Keratinocyte (primary cell): Measurements from ENCODE around the gene IFFO2. TPM values are rescaled to one million over a fixed set of nuclear protein-coding genes. Genes with fewer than 3 reads are reported as not detected.

Experiments
- DNase-seq: peaks from one replicate; pipeline ENCODE4 v3.0.0-alpha.2; 2011; ENCODE audit warnings: low read depth, missing footprints, low spot score
- FAIRE-seq: peaks from 2 replicates; lab custom pipeline; 2011; peaks lifted over from hg19 to GRCh38; lab: Jason Lieb, UNC
- H2AFZ ChIP-seq: 2 replicates; pipeline ENCODE4 v1.6.0; 2012; ENCODE audit warnings: low read length, control low read depth, inconsistent platforms; ENCODE audit not compliant: control insufficient read depth
- H3K27ac ChIP-seq: 2 replicates; pipeline ENCODE4 v1.5.1; 2011; ENCODE audit warnings: low read length; ENCODE audit not compliant: control insufficient read depth, insufficient read depth
- H3K27me3 ChIP-seq: 3 replicates; pipeline ENCODE4 v1.6.0; 2011; ENCODE audit warnings: low read length; ENCODE audit not compliant: control insufficient read depth, insufficient read depth; ENCODE audit errors: extremely low read depth
- H3K36me3 ChIP-seq, 2 experiments: 2 replicates in 1 of 2; 3 replicates in 1 of 2; pipeline ENCODE4 v1.5.1; 2011; ENCODE audit warnings: low read length in 2 of 2, mild to moderate bottlenecking in 1 of 2; ENCODE audit not compliant: control insufficient read depth in 2 of 2, insufficient read depth in 2 of 2; ENCODE audit errors: extremely low read depth in 1 of 2
- H3K4me1 ChIP-seq: 3 replicates; pipeline ENCODE4 v1.5.1; 2011; ENCODE audit warnings: low read length; ENCODE audit not compliant: control insufficient read depth, insufficient read depth; ENCODE audit errors: extremely low read depth
- H3K4me2 ChIP-seq: 3 replicates; pipeline ENCODE4 v1.6.0; 2011; ENCODE audit warnings: low read depth, low read length; ENCODE audit not compliant: control insufficient read depth, insufficient read depth; ENCODE audit errors: extremely low read depth
- H3K4me3 ChIP-seq, 3 experiments: fragments of 200-600 bp in 1 of 3; sonication (generic) in 1 of 3; 2 replicates in 2 of 3; 3 replicates in 1 of 3; pipeline ENCODE4 v1.5.1; 2011 to 2016; ENCODE audit warnings: low read length in 3 of 3, mild to moderate bottlenecking in 3 of 3, control low read depth in 2 of 3, inconsistent platforms in 1 of 3, low read depth in 1 of 3, mixed read lengths in 1 of 3, mixed run types in 1 of 3, moderate library complexity in 1 of 3; ENCODE audit not compliant: control insufficient read depth in 2 of 3, insufficient read depth in 2 of 3; ENCODE audit errors: extremely low read depth in 1 of 3
- H3K79me2 ChIP-seq: 2 replicates; pipeline ENCODE4 v1.6.0; 2012; ENCODE audit warnings: low read length; ENCODE audit not compliant: control insufficient read depth, insufficient read depth
- H3K9ac ChIP-seq: 3 replicates; pipeline ENCODE4 v1.6.0; 2011; ENCODE audit warnings: low read length; ENCODE audit not compliant: control insufficient read depth, insufficient read depth; ENCODE audit errors: extremely low read depth
- H3K9me1 ChIP-seq: 3 replicates; pipeline ENCODE4 v1.6.0; 2011; ENCODE audit warnings: low read length; ENCODE audit not compliant: control insufficient read depth, insufficient read depth; ENCODE audit errors: extremely low read depth
- H3K9me3 ChIP-seq: 2 replicates; pipeline ENCODE4 v1.5.1; 2012; ENCODE audit warnings: low read depth, low read length; ENCODE audit not compliant: control insufficient read depth
- H4K20me1 ChIP-seq: 3 replicates; pipeline ENCODE4 v1.6.0; 2011; ENCODE audit warnings: low read length; ENCODE audit not compliant: control insufficient read depth, insufficient read depth; ENCODE audit errors: extremely low read depth
- CTCF ChIP-seq, 3 experiments: IDR thresholded peaks in 1 of 3; conservative IDR thresholded peaks in 1 of 3; optimal IDR thresholded peaks in 1 of 3; 2 replicates in 2 of 3; 3 replicates in 1 of 3; pipeline versions ENCODE3 to v1.5.1; 2011; ENCODE audit warnings: low read length in 3 of 3, mild to moderate bottlenecking in 3 of 3, moderate library complexity in 2 of 3, control low read depth in 1 of 3, inconsistent platforms in 1 of 3; ENCODE audit not compliant: insufficient read depth in 2 of 3; ENCODE audit errors: extremely low read depth in 1 of 3
- EZH2 ChIP-seq: IDR thresholded peaks from one replicate; pipeline ENCODE4 v1.6.1; 2012; ENCODE audit warnings: inconsistent platforms, mild to moderate bottlenecking, low read length, moderate library complexity
- dilution Hi-C: fragments of 300-500 bp; cut with MboI; formaldehyde crosslinking; loops from one replicate; pipeline ENCODE4 v1.7.0; 2020; ENCODE audit warnings: low sequenced_read_pairs; ENCODE audit not compliant: extremely low pct_ligation_motif_present
- polyA plus RNA-seq, 5 experiments: library from polyadenylated mRNA; depleted of rRNA in 3 of 5; stranded (reverse) in 3 of 5; stranded (forward) in 1 of 5; unstranded in 1 of 5; fragments of >200 nt; gene quantifications; 1 replicate in 1 of 5; 2 replicates in 3 of 5; 3 replicates in 1 of 5; pipeline versions ENCODE4 v1.2.1 to v1.2.3, GENCODE V29; 2011 to 2012; ENCODE audit warnings: missing spikeins in 2 of 5, low read depth in 1 of 5, low replicate concordance in 1 of 5

The IFFO2 gene
- polyA plus RNA-seq, 1 donor (not counting 4 experiments of a cell fraction or from before 2014, with no cell fraction given): 57.9 TPM

GRCh38 chr1:18915341-18915740 is 41.1 kb downstream of the IFFO2 start:
- FAIRE-seq: no peak
- H3K27me3 ChIP-seq: no peaks in the 10 kb centered on the region
- H2AFZ ChIP-seq: no peak overlapping the region
- H3K9me1 ChIP-seq: no peaks in the 10 kb centered on the region
- dilution Hi-C loops: no loop called here
- no peak overlapping the region for H3K4me3 ChIP-seq
- H3K36me3 ChIP-seq: peaks cover 39 to 65% of the 10 kb centered on the region in 2 experiments
- H3K4me2 ChIP-seq: no peak overlapping the region
- TF ChIP-seq EZH2 (no peak), CTCF (optimal IDR thresholded peaks at IDR 0.05 in 1 of 3, IDR thresholded peaks at IDR 0.05 in 1 of 3, conservative IDR thresholded peaks at IDR 0.05 in 1 of 3; ENCODE audit: extremely low read depth in 1 of 3, insufficient read depth in 2 of 3, low read length in 3 of 3) (no peak)
- no peak overlapping the region for H3K27ac ChIP-seq
- H3K9ac ChIP-seq: no peak overlapping the region
- H3K4me1 ChIP-seq: peaks cover 3% of the 10 kb centered on the region
- peaks cover 64% of the 10 kb centered on the region for H3K79me2 ChIP-seq
- H3K9me3 ChIP-seq: no peaks in the 10 kb centered on the region
- H4K20me1 ChIP-seq: peaks cover 12% of the 10 kb centered on the region
- no peak for DNase-seq

- peaks cover 53% of the 10 kb centered on the region for H3K79me2 ChIP-seq
- TF ChIP-seq EZH2 (no peak), CTCF (optimal IDR thresholded peaks at IDR 0.05 in 1 of 3, IDR thresholded peaks at IDR 0.05 in 1 of 3, conservative IDR thresholded peaks at IDR 0.05 in 1 of 3; ENCODE audit: extremely low read depth in 1 of 3, insufficient read depth in 2 of 3, low read length in 3 of 3) (peak; percentile 86 to 100 (median 99))
- H3K9ac ChIP-seq: no peak overlapping the region
- no peak for DNase-seq
- H3K4me3 ChIP-seq: no peak overlapping the region
- no peaks in the 10 kb centered on the region for H3K27me3 ChIP-seq
- dilution Hi-C loops: no loop called here
- no peak overlapping the region for H2AFZ ChIP-seq
- H3K9me3 ChIP-seq: no peaks in the 10 kb centered on the region
- peak overlapping the region; percentile 36 for H3K27ac ChIP-seq
- peaks cover 3% of the 10 kb centered on the region for H3K4me1 ChIP-seq
- H4K20me1 ChIP-seq: peaks cover 12% of the 10 kb centered on the region
- peak; percentile 41 for FAIRE-seq
- H3K36me3 ChIP-seq: peaks cover 45 to 72% of the 10 kb centered on the region in 2 experiments
- H3K4me2 ChIP-seq: no peak overlapping the region
- no peaks in the 10 kb centered on the region for H3K9me1 ChIP-seq
These were observed 43.2 kb downstream of the IFFO2 start for GRCh38 chr1:18913065-18913835.
